ENCODE data around the gene SOBP. TPM values are rescaled to one million over a fixed set of nuclear protein-coding genes. Genes with fewer than 3 reads are reported as not detected.
A peak's percentile ranks its signal among the peaks of the same experiment; 100 is the strongest.
"Not testable (repeated sequence)": the region's sequence is repeated elsewhere in the genome, so short reads cannot be mapped to it uniquely, and the experiment has no call there.

SOBP gene
- polyA plus RNA-seq, 10 donors: 12.7 to 19.1 (median 15.4) TPM

- DNase-seq: no peak
Observed at GRCh38 chr6:107517274-107517673, 27.4 kb downstream of the SOBP start.

- not testable (repeated sequence) for DNase-seq
Observed at GRCh38 chr6:107519224-107519623, 29.3 kb downstream of the SOBP start.

- DNase-seq: not testable (repeated sequence)
Observed at GRCh38 chr6:107520706-107521105, 30.8 kb downstream of the SOBP start.

- DNase-seq: no peak
Observed at GRCh38 chr6:107523054-107523791, 33.3 kb downstream of the SOBP start.

- no peak for DNase-seq
Observed at GRCh38 chr6:107523794-107524193, 33.9 kb downstream of the SOBP start.

- DNase-seq: no peak
Observed at GRCh38 chr6:107524626-107525025, 34.7 kb downstream of the SOBP start.

GRCh38 chr6:107531868-107532267 is 42.0 kb downstream of the SOBP start:
- DNase-seq: no peak

- peak in 2 of 3 donors; percentile 76 to 88 for DNase-seq
Observed at GRCh38 chr6:107532706-107533105, 42.8 kb downstream of the SOBP start.

GRCh38 chr6:107533415-107534059 is 43.6 kb downstream of the SOBP start:
- DNase-seq: no peak

- no peak for DNase-seq
Observed at GRCh38 chr6:107534571-107535141, 44.7 kb downstream of the SOBP start.

- DNase-seq: no peak
Observed at GRCh38 chr6:107535626-107536025, 45.7 kb downstream of the SOBP start.

- DNase-seq: no peak
Observed at GRCh38 chr6:107536180-107536961, 46.5 kb downstream of the SOBP start.

GRCh38 chr6:107537559-107537958 is 47.6 kb downstream of the SOBP start:
- no peak for DNase-seq

- no peak for DNase-seq
Observed at GRCh38 chr6:107538856-107539387, 49.0 kb downstream of the SOBP start.

GRCh38 chr6:107539409-107539808 is 49.5 kb downstream of the SOBP start:
- no peak for DNase-seq

- DNase-seq: no peak
Observed at GRCh38 chr6:107539849-107540464, 50.0 kb downstream of the SOBP start.

- DNase-seq: no peak
Observed at GRCh38 chr6:107540465-107540857, 50.5 kb downstream of the SOBP start.

GRCh38 chr6:107542192-107542668 is 52.3 kb downstream of the SOBP start:
- no peak for DNase-seq

GRCh38 chr6:107543088-107543487 is 53.2 kb downstream of the SOBP start:
- no peak for DNase-seq

GRCh38 chr6:107543567-107543966 is 53.6 kb downstream of the SOBP start:
- no peak for DNase-seq

GRCh38 chr6:107545763-107546162 is 55.8 kb downstream of the SOBP start:
- DNase-seq: no peak

All from muscle of back (tissue), 11 donors.